Measurements from ENCODE around the gene OPHN1. TPM values are rescaled to one million over a fixed set of nuclear protein-coding genes. Genes with fewer than 3 reads are reported as not detected.

Gene OPHN1
- total RNA-seq, 4 donors from 2014 or later = 4.6 to 27.7 (median 10.8) TPM

DNA sequence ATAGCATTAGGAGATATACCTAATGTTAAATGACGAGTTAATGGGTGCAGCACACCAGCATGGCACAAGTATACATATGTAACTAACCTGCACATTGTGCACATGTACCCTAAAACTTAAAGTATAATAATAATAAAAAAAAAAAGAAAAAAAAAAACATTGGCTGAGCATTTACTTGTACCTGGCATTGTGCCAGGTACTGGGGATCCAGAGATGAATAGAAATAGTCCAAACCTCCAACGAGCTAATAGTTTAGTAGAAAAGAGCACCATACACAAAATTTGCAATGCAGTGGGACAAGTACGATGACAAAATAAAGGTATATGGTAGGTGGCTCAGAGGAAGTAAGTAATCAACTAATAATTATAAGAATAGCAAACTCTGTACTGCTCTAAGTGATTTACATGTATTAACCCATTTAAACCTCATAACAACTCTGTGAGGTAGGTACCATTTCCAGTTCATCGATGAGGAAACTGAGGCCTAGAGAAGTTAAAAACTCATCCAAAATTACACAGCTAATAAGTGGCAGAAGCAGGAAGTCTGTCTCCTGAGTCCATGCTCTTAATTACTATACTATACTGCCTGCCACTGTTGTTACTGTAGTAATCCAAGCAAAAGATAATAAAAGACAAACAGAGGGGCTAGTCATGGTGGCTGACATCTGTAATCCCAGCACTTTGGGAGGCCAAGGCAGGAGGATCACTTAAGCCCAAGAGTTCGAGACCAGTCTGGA is 319.3 kb downstream of the OPHN1 start:
- no peak for DNase-seq
- Histone ChIP-seq H3K9me3 (no peaks in the 10 kb centered on the region), H3K27me3 (peaks cover 0 to 5% of the 10 kb centered on the region in 2 donors), H3K36me3 (no peaks in the 10 kb centered on the region), H3K4me1 (no peaks in the 10 kb centered on the region), H3K4me3 (no peak overlapping the region), H3K27ac (no peak overlapping the region)
- no peak for TF ChIP-seq POLR2A (IDR thresholded peaks at IDR 0.05)
- TF ChIP-seq, protein P1, sequence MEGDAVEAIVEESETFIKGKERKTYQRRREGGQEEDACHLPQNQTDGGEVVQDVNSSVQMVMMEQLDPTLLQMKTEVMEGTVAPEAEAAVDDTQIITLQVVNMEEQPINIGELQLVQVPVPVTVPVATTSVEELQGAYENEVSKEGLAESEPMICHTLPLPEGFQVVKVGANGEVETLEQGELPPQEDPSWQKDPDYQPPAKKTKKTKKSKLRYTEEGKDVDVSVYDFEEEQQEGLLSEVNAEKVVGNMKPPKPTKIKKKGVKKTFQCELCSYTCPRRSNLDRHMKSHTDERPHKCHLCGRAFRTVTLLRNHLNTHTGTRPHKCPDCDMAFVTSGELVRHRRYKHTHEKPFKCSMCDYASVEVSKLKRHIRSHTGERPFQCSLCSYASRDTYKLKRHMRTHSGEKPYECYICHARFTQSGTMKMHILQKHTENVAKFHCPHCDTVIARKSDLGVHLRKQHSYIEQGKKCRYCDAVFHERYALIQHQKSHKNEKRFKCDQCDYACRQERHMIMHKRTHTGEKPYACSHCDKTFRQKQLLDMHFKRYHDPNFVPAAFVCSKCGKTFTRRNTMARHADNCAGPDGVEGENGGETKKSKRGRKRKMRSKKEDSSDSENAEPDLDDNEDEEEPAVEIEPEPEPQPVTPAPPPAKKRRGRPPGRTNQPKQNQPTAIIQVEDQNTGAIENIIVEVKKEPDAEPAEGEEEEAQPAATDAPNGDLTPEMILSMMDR (IDR thresholded peaks at IDR 0.05) = no peak
- intact Hi-C loops (cut with DNase I; ENCODE audit: low total_unique reads) = no loop called here

DNA sequence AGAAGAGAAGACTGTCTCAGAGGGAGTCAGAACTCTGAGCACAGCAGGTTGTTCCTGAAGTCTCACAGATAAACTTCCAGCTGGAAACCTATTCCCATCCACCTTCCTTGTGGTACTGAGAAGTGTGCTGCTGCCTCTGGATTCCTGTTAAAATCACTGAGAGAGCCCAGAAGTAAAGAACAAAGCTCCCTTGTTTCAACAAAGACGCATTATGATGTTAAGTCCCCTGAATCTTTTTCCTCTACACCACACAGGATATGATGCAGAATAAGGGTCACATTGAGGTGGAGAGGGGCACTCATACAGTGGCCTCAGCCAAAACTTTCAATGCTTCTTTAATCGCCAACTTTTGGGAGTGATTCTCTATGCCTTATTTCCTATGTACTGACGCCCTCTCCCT is 321.0 kb downstream of the OPHN1 start:
- no peaks in the 10 kb centered on the region for H3K27me3 ChIP-seq
- no peak for DNase-seq
- H3K4me3 ChIP-seq = no peak overlapping the region
- H3K36me3 ChIP-seq = no peaks in the 10 kb centered on the region
- H3K27ac ChIP-seq = no peak overlapping the region
- H3K4me1 ChIP-seq = no peaks in the 10 kb centered on the region
- intact Hi-C loops (cut with DNase I; ENCODE audit: low total_unique reads) = no loop called here
- H3K9me3 ChIP-seq = no peaks in the 10 kb centered on the region
- TF ChIP-seq POLR2A (IDR thresholded peaks at IDR 0.05) = no peak
- TF ChIP-seq, protein P1 (IDR thresholded peaks at IDR 0.05) = no peak

DNA sequence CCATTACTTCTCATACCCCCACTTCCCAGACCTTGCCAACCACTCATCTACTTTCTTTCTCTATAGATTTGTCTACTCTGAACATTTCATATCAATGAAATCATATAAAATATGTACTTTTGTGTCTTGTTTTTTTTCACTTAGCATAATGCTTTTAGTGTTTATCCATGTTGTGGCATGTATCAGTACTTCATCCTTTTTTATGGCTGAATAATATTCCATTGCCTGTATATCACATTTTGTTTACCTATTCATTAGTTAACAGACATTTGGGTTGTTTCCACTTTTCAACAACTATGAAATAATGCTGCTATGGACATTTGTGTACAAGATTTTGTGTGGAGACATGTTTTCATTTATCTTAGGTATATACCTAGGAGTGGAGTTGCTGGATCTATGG is 324.1 kb downstream of the OPHN1 start:
- no peak for DNase-seq
- no peaks in the 10 kb centered on the region for H3K9me3 ChIP-seq
- no peaks in the 10 kb centered on the region for H3K36me3 ChIP-seq
- H3K4me1 ChIP-seq = no peaks in the 10 kb centered on the region
- TF ChIP-seq POLR2A (IDR thresholded peaks at IDR 0.05) = no peak
- TF ChIP-seq, protein P1 (IDR thresholded peaks at IDR 0.05) = no peak
- no peaks in the 10 kb centered on the region for H3K27me3 ChIP-seq
- no peak overlapping the region for H3K4me3 ChIP-seq
- intact Hi-C loops (cut with DNase I; ENCODE audit: low total_unique reads) = no loop called here
- no peak overlapping the region for H3K27ac ChIP-seq

DNA sequence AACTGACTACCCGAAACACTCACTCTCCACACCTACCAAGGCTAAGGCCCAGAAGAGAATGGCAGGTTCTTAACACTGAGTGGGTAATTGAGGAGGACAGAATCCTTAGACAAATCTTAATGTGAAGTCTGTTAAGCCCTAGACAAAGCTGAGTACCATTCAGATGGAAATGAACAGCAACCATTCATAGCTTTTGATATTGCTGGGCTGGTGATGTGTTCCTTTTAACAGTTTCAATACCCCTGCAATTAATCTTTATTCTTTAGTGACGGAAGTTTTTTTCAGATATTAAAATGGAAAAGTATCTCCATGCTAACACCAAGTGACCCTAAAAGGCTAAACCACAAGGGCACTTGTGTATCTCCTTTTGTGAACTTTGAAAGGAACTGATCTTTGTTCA is 334.9 kb downstream of the OPHN1 start:
- Histone ChIP-seq H3K27ac (no peak overlapping the region), H3K36me3 (no peaks in the 10 kb centered on the region), H3K9me3 (no peaks in the 10 kb centered on the region), H3K4me3 (no peak overlapping the region), H3K4me1 (no peaks in the 10 kb centered on the region), H3K27me3 (no peaks in the 10 kb centered on the region)
- intact Hi-C loops (cut with DNase I; ENCODE audit: low total_unique reads) = no loop called here
- TF ChIP-seq, protein P1 (IDR thresholded peaks at IDR 0.05) = no peak
- TF ChIP-seq POLR2A (IDR thresholded peaks at IDR 0.05) = no peak
- DNase-seq = no peak

DNA sequence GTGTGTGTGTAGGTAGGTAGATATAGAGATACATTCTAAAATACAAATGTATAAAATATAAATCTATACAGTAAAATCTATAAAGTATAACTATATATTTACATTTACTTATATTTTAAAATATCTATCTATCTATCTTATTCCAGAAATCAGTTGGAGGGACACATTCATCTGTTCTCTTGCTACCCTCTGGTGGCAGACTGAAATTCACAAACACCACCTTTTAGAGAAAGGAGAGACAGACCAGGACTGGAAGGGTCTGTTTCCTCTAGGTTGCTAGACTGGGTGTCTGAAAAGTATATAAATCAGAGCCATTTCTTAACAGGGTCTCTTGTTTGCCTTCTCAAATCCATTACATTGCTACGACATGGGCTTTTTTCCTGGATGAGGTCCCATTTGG is 343.0 kb downstream of the OPHN1 start:
- H3K36me3 ChIP-seq = no peaks in the 10 kb centered on the region
- DNase-seq = no peak
- no peaks in the 10 kb centered on the region for H3K4me1 ChIP-seq
- H3K4me3 ChIP-seq = no peak overlapping the region
- intact Hi-C loops (cut with DNase I; ENCODE audit: low total_unique reads) = no loop called here
- no peaks in the 10 kb centered on the region for H3K27me3 ChIP-seq
- no peak overlapping the region for H3K27ac ChIP-seq
- no peaks in the 10 kb centered on the region for H3K9me3 ChIP-seq
- TF ChIP-seq, protein P1 (IDR thresholded peaks at IDR 0.05) = no peak
- no peak for TF ChIP-seq POLR2A (IDR thresholded peaks at IDR 0.05)
